K562 treated with DMSO at 1 percent for 4 hours (cell line): ENCODE results near the gene ENTREP3. TPM values are rescaled to one million over a fixed set of nuclear protein-coding genes. Genes with fewer than 3 reads are reported as not detected.

Source experiments
- total RNA-seq: library from RNA; unstranded; fragments of 300-600 nt; gene quantifications from 2 replicates; pipeline ENCODE4 v1.2.3, GENCODE V29; 2022; ENCODE audit not compliant: insufficient read depth

ENTREP3 gene, protein sequence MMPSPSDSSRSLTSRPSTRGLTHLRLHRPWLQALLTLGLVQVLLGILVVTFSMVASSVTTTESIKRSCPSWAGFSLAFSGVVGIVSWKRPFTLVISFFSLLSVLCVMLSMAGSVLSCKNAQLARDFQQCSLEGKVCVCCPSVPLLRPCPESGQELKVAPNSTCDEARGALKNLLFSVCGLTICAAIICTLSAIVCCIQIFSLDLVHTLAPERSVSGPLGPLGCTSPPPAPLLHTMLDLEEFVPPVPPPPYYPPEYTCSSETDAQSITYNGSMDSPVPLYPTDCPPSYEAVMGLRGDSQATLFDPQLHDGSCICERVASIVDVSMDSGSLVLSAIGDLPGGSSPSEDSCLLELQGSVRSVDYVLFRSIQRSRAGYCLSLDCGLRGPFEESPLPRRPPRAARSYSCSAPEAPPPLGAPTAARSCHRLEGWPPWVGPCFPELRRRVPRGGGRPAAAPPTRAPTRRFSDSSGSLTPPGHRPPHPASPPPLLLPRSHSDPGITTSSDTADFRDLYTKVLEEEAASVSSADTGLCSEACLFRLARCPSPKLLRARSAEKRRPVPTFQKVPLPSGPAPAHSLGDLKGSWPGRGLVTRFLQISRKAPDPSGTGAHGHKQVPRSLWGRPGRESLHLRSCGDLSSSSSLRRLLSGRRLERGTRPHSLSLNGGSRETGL
- total RNA-seq: 30.0 and 43.2 TPM in 2 replicates

DNA sequence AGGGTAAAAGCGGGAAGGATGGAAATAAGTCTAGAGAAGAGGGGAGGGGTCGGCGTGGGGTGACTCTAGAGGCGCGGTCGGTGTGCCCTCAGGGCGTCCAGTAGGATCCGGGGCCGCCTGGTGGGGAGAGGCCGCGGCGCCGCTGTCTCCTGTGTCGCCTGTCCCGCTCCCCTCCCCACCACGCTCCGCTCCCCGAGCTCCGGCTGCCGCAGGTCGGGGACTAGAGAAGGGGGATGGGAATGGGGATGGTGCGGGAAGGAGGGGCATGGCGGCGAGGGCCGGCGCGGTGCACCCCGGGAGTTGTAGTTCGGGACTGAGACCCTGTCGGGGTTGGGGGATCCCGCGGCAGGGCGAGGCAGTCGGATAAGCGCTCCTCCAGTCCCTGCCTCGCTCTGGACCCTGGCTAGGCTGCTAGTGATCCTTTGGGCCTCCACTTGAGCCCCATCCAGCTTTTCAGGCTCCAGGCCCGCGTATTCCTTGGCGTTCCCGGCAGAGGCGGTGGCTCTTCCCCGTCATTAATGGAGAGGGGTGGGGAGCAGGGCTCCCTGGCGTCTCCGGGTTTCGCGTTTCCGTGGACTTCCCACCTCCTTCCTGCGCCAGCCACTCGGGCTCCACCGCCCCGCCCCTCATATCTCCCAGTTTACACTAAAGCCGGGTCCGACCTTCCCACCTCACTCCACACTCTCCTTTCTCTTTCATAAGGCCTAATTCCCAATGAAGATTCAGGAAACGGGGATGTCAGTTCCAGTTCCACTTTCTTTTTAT lies at the start of gene ENTREP3:
TSS of gene ENTREP3 (minus strand) at position 241 of the 765 bp plus-strand sequence. CDS start 606 bp downstream, outside the sequence.

DNA sequence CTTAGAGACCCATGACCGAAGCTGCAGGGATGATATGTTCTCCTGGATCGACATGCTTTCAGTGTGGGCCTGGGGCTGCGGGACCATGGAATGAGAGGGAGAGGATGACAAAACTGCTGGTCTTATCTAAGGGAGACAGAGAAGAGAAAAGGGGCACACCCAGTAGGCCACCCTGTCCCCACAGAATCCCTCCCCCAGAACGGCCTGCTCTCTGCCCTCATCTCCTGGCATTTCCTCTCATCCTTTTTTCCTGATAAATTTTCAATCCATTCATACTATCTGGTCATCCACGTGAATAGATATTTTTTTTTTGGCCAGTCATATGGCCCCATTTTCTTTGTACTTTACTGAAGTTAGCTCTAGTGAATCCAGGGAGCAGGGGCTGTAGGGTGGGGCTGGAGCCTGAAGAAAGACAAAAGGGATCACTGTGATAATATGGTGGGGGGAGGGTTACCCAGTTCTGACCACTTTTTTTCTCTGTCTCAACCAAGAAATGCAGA lies 46.1 kb upstream of the ENTREP3 start, which contains the start of gene PKLR:
TSS of gene PKLR (minus strand) at position 97 of the 500 bp plus-strand sequence. CDS start at position 54, 43 bp downstream.

DNA sequence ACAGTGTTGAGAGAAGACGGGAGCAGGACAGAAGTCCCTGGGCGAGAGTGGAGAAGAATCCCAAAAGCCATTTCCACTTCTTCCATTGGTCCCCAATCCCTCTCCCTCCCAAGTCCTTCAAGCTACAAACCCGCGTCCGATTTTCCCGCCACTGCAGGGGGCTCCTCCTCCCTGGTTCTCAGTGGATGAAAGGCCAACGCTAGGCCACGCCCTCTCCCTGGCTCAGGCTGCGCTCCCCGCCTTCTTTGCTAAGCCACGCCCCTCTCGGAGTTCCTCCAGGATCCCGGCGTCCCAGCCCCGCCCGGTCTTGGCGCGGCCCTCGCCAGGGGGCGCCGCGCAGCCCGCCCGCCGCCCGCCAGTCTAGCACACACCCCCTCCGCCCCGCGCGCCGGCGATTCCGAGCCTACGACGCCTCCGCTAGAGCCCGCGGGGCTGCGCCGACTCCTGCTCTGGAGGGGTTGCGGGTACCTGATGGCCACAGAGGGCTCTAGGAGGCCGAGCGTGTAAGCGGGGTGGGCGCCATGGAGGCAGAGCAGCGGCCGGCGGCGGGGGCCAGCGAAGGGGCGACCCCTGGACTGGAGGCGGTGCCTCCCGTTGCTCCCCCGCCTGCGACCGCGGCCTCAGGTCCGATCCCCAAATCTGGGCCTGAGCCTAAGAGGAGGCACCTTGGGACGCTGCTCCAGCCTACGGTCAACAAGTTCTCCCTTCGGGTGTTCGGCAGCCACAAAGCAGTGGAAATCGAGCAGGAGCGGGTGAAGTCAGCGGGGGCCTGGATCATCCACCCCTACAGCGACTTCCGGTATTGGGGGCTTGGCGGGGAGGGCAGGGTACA lies 22.0 kb upstream of the ENTREP3 start, which contains the start of gene HCN3:
TSS of gene HCN3 (plus strand) at position 394 of the 832 bp plus-strand sequence. CDS start at position 522, 128 bp downstream.

DNA sequence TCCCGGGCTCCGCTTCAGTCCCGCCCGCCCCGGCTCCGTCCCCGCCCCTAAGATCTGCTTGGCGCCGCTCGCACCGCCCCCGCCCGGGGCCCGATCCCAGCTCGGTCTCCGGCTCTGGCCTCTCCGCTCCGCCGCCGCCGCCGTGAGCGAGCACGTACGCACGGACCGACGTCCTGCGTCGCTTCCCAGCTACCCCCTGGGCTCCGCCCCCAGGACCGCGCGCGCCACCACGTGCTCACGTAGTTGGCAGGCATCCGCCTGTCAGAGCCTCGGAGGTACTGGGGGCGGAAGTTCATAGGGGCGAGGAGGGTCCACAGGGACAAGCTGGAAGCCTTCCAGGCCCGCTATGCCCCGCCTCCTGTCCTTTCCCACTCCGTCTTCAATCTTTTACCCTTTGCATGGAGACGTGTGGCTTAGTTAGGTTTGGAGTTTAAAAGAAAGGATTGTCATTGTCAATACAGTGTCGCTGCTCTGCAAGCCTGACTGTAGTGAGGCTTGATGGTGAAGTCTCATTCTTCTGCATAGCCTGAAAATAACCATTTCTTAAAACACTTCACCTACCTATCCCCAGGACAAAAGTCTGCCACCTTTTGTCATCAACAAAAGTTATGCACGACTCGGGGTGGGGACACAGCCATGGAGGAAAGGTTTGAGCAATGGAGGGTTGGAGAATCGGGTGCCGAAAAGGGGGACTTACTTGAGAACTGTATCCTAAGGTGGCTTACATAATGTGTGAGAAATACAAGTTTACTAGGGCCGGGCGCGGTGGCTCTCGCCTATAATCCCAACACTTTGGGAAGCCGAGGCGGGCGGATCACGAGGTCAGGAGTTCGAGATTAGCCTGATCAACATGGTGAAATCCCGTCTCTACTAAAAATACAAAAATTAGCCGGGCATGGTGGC lies 18.3 kb upstream of the ENTREP3 start, which contains the start of gene CLK2:
TSS of gene CLK2 (minus strand) at position 162 of the 903 bp plus-strand sequence. CDS start 2,527 bp downstream, outside the sequence.

DNA sequence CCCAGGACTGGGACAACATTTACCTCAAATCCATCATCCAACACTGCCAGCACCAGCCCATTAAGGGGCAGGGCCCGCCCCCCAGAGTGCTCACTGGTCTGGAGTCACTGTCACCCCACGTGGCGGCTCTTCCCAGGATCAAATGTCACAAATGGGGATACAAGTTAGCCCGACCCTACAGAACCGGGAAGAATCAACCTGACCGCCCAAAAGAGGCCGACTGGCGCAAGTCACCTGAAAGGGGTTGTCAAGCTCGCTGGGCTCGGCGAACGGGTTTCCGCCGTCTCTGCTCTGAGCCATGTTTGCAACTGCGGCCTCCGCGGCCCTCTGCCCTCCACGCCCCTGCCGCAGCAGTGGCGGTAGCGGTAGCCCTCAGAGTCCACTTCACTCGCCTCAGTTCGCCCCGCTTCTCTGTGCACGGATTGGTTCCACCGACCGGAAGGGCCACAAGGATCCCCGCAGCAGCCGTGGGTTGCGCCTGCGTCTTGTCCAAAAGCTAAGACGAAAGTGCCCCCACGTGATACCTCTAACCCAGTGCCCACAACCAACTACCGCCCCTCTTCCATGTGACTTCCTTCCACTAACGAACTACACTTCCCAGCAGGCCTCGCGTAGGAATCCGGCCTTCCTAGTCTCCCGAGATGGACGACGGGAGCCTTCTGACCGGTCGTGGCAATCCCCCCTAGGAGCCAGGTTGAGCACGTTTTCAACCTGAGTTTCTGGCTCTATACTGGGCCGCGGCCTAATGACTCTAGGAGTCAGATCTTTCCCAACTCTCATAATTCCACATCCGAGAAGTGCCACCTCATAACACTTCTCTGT lies 6.8 kb upstream of the ENTREP3 start, which contains the start of gene SCAMP3:
TSS of gene SCAMP3 (minus strand) at position 509 of the 822 bp plus-strand sequence. CDS start at position 300, 209 bp downstream.

DNA sequence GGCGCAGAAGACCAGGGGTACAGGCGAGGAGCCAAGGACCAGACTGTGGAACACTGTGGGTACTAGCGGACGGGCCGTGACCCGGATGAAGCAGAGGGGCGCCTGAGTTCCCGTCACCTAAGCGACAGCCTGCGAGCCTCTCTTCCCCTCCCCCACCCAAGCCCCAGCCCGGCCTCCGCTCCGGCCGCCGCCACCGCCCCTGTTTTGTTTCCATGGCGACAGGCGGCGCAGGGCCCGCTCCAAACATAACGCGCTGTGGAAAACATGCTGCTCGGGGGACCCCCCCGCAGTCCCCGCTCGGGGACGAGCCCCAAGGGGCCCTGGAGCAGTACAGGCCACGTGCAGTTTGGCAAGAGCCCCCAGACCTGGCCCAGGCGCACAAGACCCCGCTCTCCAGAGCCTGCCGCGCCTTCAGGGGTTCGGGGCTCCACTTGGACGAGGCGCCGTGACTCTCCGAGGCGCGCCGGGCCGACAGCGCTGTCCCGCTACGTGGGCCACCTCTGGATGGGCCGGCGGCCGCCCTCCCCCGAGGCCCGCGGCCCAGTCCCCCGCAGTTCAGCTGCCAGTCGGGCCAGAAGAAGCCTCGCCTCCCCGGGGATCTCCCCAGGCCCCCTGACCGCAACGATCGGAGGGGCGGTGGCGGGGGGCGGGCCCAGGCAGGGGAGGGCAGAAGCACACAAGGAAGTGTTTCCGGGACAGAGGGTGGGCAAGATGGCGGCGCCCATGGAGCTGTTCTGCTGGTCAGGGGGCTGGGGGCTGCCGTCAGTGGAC lies 46.6 kb downstream of the ENTREP3 start, which contains the start of gene MTX1:
TSS of gene MTX1 (plus strand) at position 155 of the 771 bp plus-strand sequence. CDS start at position 265, 110 bp downstream.

DNA sequence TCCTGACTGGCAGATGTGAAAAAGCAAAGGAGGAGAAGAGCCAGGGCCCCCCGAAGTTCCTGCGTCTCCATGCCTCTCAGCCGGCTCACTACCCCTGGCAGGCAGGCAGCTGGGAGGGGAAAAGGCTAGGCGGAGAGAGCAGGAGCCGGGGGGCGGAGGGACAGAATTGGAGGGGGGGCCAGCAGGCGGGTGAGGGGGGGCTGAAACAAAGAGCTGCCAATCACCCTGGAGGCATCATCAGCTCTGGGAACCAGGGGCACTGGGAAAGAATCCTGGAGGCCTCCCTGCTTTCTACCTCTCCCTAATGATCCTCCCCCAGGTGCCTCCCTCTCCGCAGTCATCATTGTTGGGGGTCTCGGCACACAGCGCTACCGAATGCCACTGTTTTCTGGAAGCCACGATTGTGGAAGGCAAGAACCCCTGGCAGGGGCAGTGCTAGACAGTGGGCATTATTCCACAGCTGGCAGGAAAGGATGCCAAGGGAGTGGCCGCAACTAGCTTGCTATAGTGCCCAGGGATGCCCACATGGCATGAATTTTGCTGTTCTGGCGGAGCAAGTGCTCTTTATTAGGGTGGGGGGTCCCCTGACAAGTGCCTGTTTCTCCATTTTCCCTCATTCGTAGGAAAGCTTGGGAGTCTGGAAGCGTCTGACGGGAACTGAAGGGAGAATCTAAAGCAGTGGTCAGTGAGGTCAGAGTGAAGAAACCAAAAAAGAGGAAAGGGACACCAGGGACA lies 47.3 kb downstream of the ENTREP3 start, which contains the start of gene THBS3:
TSS of gene THBS3 (minus strand) at position 92 of the 735 bp plus-strand sequence. CDS start at position 71, 21 bp downstream.

Other genes with a start within 250 kb of the ENTREP3 start
- not detected in 2 replicates for gene DCST2, start 221.7 kb downstream of the ENTREP3 start, total RNA-seq
- gene DCST1, start 221.7 kb downstream of the ENTREP3 start, total RNA-seq: not detected in 2 replicates
- 40.7 and 46.0 TPM in 2 replicates for gene ADAM15, start 204.2 kb downstream of the ENTREP3 start, total RNA-seq
- gene EFNA4, start 191.7 kb downstream of the ENTREP3 start, total RNA-seq: 10.5 and 16.5 TPM in 2 replicates
- gene EFNA3, start 176.6 kb downstream of the ENTREP3 start, total RNA-seq: 3.1 and 5.9 TPM in 2 replicates
- gene EFNA1, start 127.6 kb downstream of the ENTREP3 start, total RNA-seq: 5.1 and 5.9 TPM in 2 replicates
- gene SLC50A1, start 119.6 kb downstream of the ENTREP3 start, total RNA-seq: 96.4 and 104 TPM in 2 replicates
- gene DPM3, start 115.0 kb downstream of the ENTREP3 start, total RNA-seq: 120 and 130 TPM in 2 replicates
- gene KRTCAP2, start 82.2 kb downstream of the ENTREP3 start, total RNA-seq: 290 and 308 TPM in 2 replicates
- gene TRIM46, start 81.6 kb downstream of the ENTREP3 start, total RNA-seq: 0.40 TPM in 1 of 2 replicates, not detected in the other
- gene THBS3, start 47.6 kb downstream of the ENTREP3 start, total RNA-seq: 5.3 and 6.6 TPM in 2 replicates
- 69.3 and 70.9 TPM in 2 replicates for gene MTX1, start 46.8 kb downstream of the ENTREP3 start, total RNA-seq
- 109 and 131 TPM in 2 replicates for gene SCAMP3, start 6.9 kb upstream of the ENTREP3 start, total RNA-seq
- 28.5 and 34.6 TPM in 2 replicates for gene CLK2, start 18.0 kb upstream of the ENTREP3 start, total RNA-seq
- gene HCN3, start 22.0 kb upstream of the ENTREP3 start, total RNA-seq: 3.2 and 4.2 TPM in 2 replicates
- 25.1 and 25.8 TPM in 2 replicates for gene PKLR, start 46.0 kb upstream of the ENTREP3 start, total RNA-seq
- 237 and 248 TPM in 2 replicates for gene FDPS, start 53.4 kb upstream of the ENTREP3 start, total RNA-seq
- 40.3 and 62.8 TPM in 2 replicates for gene RUSC1, start 65.4 kb upstream of the ENTREP3 start, total RNA-seq